HepG2 (cell line): Measurements from ENCODE around the gene DNASE2. TPM values are rescaled to one million over a fixed set of nuclear protein-coding genes. Genes with fewer than 3 reads are reported as not detected.
A peak's percentile ranks its signal among the peaks of the same experiment; 100 is the strongest.

Experiments
- ATAC-seq: fragments of 200-7000 bp; cut with Tn5 transposase; 3 replicates; pipeline ENCODE4 v1.9.1; 2020; ENCODE audit warnings: mild to moderate bottlenecking, moderate library complexity
- BruUV-seq: library from RNA; stranded (reverse); fragments of 400-500 nt; replicated peaks from 2 replicates; lab custom pipeline; 2021; lab: Mats Ljungman, UMichigan
- CTCF ChIA-PET: fragments of 300-600 bp; formaldehyde crosslinking; extraction: SDS; loops from one replicate; lab custom pipeline; 2021; ENCODE audit warnings: low total read pairs, inconsistent platforms, low intra/inter-chr PET ratio; lab: Yijun Ruan, JAX
- POLR2A ChIA-PET: fragments of 350-600 bp; sonication (Branson Sonifier 250); formaldehyde crosslinking; loops from one replicate; lab custom pipeline; 2020; ENCODE audit warnings: antibody characterized with exemption, inconsistent platforms; lab: Yijun Ruan, JAX
- DNase-seq: peaks from one replicate; pipeline ENCODE4 v3.0.0-alpha.2; 2015; ENCODE audit warnings: low spot score
- FAIRE-seq: peaks from 3 replicates; lab custom pipeline; 2011; peaks lifted over from hg19 to GRCh38; lab: Jason Lieb, UNC
- H2AFZ ChIP-seq: one replicate; pipeline ENCODE4 v1.6.1; 2011; ENCODE audit warnings: low read length, inconsistent platforms
- H3K27ac ChIP-seq: fragments of 300-600 bp; 3 replicates; pipeline ENCODE4 v1.8.0; 2011; ENCODE audit warnings: mixed run types, mild to moderate bottlenecking, mixed read lengths, low read length, inconsistent platforms; ENCODE audit not compliant: insufficient read depth; ENCODE audit errors: extremely low read length
- H3K27me3 ChIP-seq, 2 experiments: fragments of 200-600 bp in 1 of 2; 2 replicates in 1 of 2; 3 replicates in 1 of 2; pipeline versions ENCODE4 v1.6.0 to v1.8.0; 2011; ENCODE audit warnings: low read length in 2 of 2, mild to moderate bottlenecking in 2 of 2, moderate library complexity in 2 of 2, inconsistent platforms in 1 of 2; ENCODE audit not compliant: insufficient read depth in 2 of 2, control insufficient read depth in 1 of 2
- H3K36me3 ChIP-seq, 2 experiments: fragments of 200-600 bp in 1 of 2; replicated peaks in 1 of 2; 2 replicates in 1 of 2; 3 replicates in 1 of 2; pipeline versions ENCODE4 v1.5.1 to v1.8.0; 2011; ENCODE audit warnings: low read length in 2 of 2, inconsistent platforms in 1 of 2; ENCODE audit not compliant: insufficient read depth in 2 of 2, control insufficient read depth in 1 of 2
- H3K4me1 ChIP-seq: 2 replicates; pipeline ENCODE4 v1.5.1; 2012; ENCODE audit warnings: low read length, inconsistent platforms; ENCODE audit not compliant: insufficient read depth
- H3K4me2 ChIP-seq: 2 replicates; pipeline ENCODE4 v1.6.0; 2011; ENCODE audit warnings: low read depth, low read length, inconsistent platforms
- H3K4me3 ChIP-seq, 3 experiments: fragments of 200-600 bp in 1 of 3; sonication (generic), shearing (Covaris generic) in 1 of 3; replicated peaks in 1 of 3; 2 replicates each; pipeline ENCODE4 v1.5.1; 2011 to 2016; ENCODE audit warnings: low read length in 3 of 3, inconsistent platforms in 2 of 3, low read depth in 2 of 3, mild to moderate bottlenecking in 2 of 3, control low read depth in 1 of 3, mixed read lengths in 1 of 3; ENCODE audit not compliant: insufficient read depth in 1 of 3
- H3K79me2 ChIP-seq: one replicate; pipeline ENCODE4 v1.6.1; 2011; ENCODE audit warnings: low read length, inconsistent platforms; ENCODE audit not compliant: insufficient read depth
- H3K9ac ChIP-seq: 2 replicates; pipeline ENCODE4 v1.6.0; 2011; ENCODE audit warnings: mild to moderate bottlenecking, low read depth, low read length, inconsistent platforms; ENCODE audit not compliant: insufficient read depth
- H3K9me3 ChIP-seq: 2 replicates; pipeline ENCODE4 v1.5.1; 2012; ENCODE audit warnings: mild to moderate bottlenecking, low read length
- H4K20me1 ChIP-seq: 2 replicates; pipeline ENCODE4 v1.6.0; 2011; ENCODE audit warnings: inconsistent platforms, mild to moderate bottlenecking, low read length, moderate library complexity; ENCODE audit not compliant: insufficient read depth
- ARHGAP35 ChIP-seq: sonication (generic); formaldehyde crosslinking; IDR thresholded peaks from 2 replicates; pipeline ENCODE4 v1.9.0; 2022; ENCODE audit warnings: mild to moderate bottlenecking, inconsistent platforms, moderate library complexity, missing genetic modification reagents, borderline replicate concordance
- FOXA1 ChIP-seq, 2 experiments: fragments of 450-650 bp in 1 of 2; sonication (generic) in 1 of 2; formaldehyde crosslinking in 1 of 2; IDR thresholded peaks; 2 replicates each; pipeline versions ENCODE4 v1.4.0 to v1.6.1; 2016 to 2020; ENCODE audit warnings: missing genetic modification reagents in 1 of 2
- MED8 ChIP-seq: sonication (generic); formaldehyde crosslinking; IDR thresholded peaks from 2 replicates; pipeline ENCODE4 v1.8.1; 2023; ENCODE audit warnings: mild to moderate bottlenecking, missing genetic modification reagents; ENCODE audit not compliant: insufficient replicate concordance
- PREB ChIP-seq: sonication (generic); formaldehyde crosslinking; IDR thresholded peaks from 2 replicates; pipeline ENCODE4 v1.4.0; 2020; ENCODE audit warnings: missing genetic modification reagents
- RFXAP ChIP-seq: sonication (generic); formaldehyde crosslinking; IDR thresholded peaks from 2 replicates; pipeline ENCODE4 v1.4.0; 2020; ENCODE audit warnings: missing genetic modification reagents, borderline replicate concordance
- TIGD3 ChIP-seq: sonication (generic); formaldehyde crosslinking; IDR thresholded peaks from 2 replicates; pipeline ENCODE4 v1.5.1; 2020; ENCODE audit warnings: mild to moderate bottlenecking, missing genetic modification reagents, borderline replicate concordance
- YEATS4 ChIP-seq: sonication (generic); formaldehyde crosslinking; IDR thresholded peaks from 2 replicates; pipeline ENCODE4 v1.4.0; 2020; ENCODE audit warnings: missing genetic modification reagents, borderline replicate concordance
- ZNF547 ChIP-seq: sonication (generic); formaldehyde crosslinking; IDR thresholded peaks from 2 replicates; pipeline ENCODE4 v1.5.1; 2020; ENCODE audit warnings: mild to moderate bottlenecking, missing genetic modification reagents
- ZNF567 ChIP-seq: sonication (generic); formaldehyde crosslinking; IDR thresholded peaks from 2 replicates; pipeline ENCODE4 v1.8.1; 2023; ENCODE audit warnings: mild to moderate bottlenecking, missing genetic modification reagents, borderline replicate concordance
- WGBS: methylation state at CpG from one replicate; pipeline ENCODE4 v1.1.6; 2017; ENCODE audit warnings: low lambda C conversion rate; 5-methylcytosine and 5-hydroxymethylcytosine counted together
- in situ Hi-C: cut with HindIII; loops from 2 replicates; pipeline ENCODE4 v1.10.0; 2017; ENCODE audit warnings: low pct_unique_long_range_greater_than_20kb; ENCODE audit not compliant: extremely low pct_ligation_motif_present
- intact Hi-C: fragments of 100-400 bp; cut with micrococcal nuclease; formaldehyde crosslinking; loops from one replicate; pipeline ENCODE4 v1.10.0; 2022; ENCODE audit not compliant: unreplicated experiment
- polyA plus RNA-seq, 8 experiments: library from polyadenylated mRNA; depleted of rRNA in 3 of 8; stranded (reverse) in 7 of 8; unstranded in 1 of 8; fragments of >200 nt; fragmentation: Illumina TruSeq in 4 of 8; extraction: Trizol in 4 of 8; gene quantifications; 2 replicates each; pipeline versions ENCODE4 v1.2.1 to v1.2.3, GENCODE V29; 2011 to 2016; ENCODE audit warnings: low read depth in 4 of 8, missing spikeins in 1 of 8, mixed read lengths in 1 of 8; ENCODE audit not compliant: insufficient read depth in 1 of 8
- total RNA-seq, 5 experiments: library from RNA; depleted of rRNA; stranded (reverse); fragments of >200 nt; fragmentation: Illumina TruSeq; extraction: Trizol; gene quantifications; 2 replicates each; pipeline ENCODE4 v1.2.3, GENCODE V29; 2016; ENCODE audit warnings: low read depth in 1 of 5
- TF ChIP-seq, protein P1 (sequence below): sonication (generic); formaldehyde crosslinking; IDR thresholded peaks from 2 replicates; pipeline ENCODE4 v1.5.0; 2020; ENCODE audit warnings: missing genetic modification reagents

The DNASE2 gene
- total and polyA plus RNA-seq, 2 of the 13 experiments (the other 11 are each of a cell fraction or from before 2014, with no cell fraction given): 7.5 to 16.2 TPM

GRCh38 chr19:12899891-12900518 lies 18.8 kb upstream of the DNASE2 start:
- Histone ChIP-seq H3K4me2 (no peak overlapping the region), H3K4me3 (no peak overlapping the region), H3K9me3 (no peaks in the 10 kb centered on the region), H4K20me1 (no peaks in the 10 kb centered on the region), H3K4me1 (peaks cover 9% of the 10 kb centered on the region; the same call in 1 of the 2 replicates), H3K27me3 (no peaks in the 10 kb centered on the region), H2AFZ (no peak overlapping the region), H3K79me2 (no peaks in the 10 kb centered on the region), H3K9ac (no peak overlapping the region), H3K27ac (no peak overlapping the region), H3K36me3 (peaks cover 11 to 23% of the 10 kb centered on the region in 2 experiments; a peak in 3 of 5 replicates)
- intact Hi-C loops (no loop called here), in situ Hi-C loops (no loop called here)
- 84% methylated on average over 6 of the region's 10 CpGs for WGBS
- no peak for TF ChIP-seq ARHGAP35
- TF ChIP-seq, protein P1, sequence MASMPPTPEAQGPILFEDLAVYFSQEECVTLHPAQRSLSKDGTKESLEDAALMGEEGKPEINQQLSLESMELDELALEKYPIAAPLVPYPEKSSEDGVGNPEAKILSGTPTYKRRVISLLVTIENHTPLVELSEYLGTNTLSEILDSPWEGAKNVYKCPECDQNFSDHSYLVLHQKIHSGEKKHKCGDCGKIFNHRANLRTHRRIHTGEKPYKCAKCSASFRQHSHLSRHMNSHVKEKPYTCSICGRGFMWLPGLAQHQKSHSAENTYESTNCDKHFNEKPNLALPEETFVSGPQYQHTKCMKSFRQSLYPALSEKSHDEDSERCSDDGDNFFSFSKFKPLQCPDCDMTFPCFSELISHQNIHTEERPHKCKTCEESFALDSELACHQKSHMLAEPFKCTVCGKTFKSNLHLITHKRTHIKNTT (CRISPR knock-in tag): no peak
- TF ChIP-seq YEATS4: no peak
- no peak for TF ChIP-seq ZNF547 (CRISPR knock-in tag)
- TF ChIP-seq ZNF567 (CRISPR knock-in tag): no peak
- no peak for TF ChIP-seq MED8 (CRISPR knock-in tag)
- no peak for TF ChIP-seq RFXAP (CRISPR knock-in tag)
- no peak for TF ChIP-seq FOXA1 (IDR thresholded peaks at IDR 0.05)
- TF ChIP-seq FOXA1 (CRISPR knock-in tag; IDR thresholded peaks at IDR 0.05): no peak
- TF ChIP-seq PREB: no peak
- no peak for TF ChIP-seq TIGD3 (CRISPR knock-in tag)
- no TSS peak for BruUV-seq
- FAIRE-seq: no peak
- ATAC-seq: peak; percentile 30; the same call in 2 of the 3 replicates
- no peak for DNase-seq
- ChIA-PET POLR2A (interaction anchor here (2.8 to 3.5 kb wide), 2 partner anchors 9 to 14 kb away, joined by 9 to 11 read pairs; partner anchors contain the start of gene GCDH), CTCF (no interaction called here)
